Hematopoietic multipotent progenitor cell treated with erythropoietin and hydrocortisone succinate and interleukin-3 and kit ligand, for 17 days (in vitro differentiated cells): ENCODE results near the gene MAML2.

Experiments
- DNase-seq: peaks from one replicate; pipeline ENCODE4 v3.0.0-alpha.2; 2015; ENCODE audit warnings: low spot score

Gene MAML2

GRCh38 chr11:96155627-96156378 lies 187.2 kb downstream of the MAML2 start:
- no peak for DNase-seq

DNA sequence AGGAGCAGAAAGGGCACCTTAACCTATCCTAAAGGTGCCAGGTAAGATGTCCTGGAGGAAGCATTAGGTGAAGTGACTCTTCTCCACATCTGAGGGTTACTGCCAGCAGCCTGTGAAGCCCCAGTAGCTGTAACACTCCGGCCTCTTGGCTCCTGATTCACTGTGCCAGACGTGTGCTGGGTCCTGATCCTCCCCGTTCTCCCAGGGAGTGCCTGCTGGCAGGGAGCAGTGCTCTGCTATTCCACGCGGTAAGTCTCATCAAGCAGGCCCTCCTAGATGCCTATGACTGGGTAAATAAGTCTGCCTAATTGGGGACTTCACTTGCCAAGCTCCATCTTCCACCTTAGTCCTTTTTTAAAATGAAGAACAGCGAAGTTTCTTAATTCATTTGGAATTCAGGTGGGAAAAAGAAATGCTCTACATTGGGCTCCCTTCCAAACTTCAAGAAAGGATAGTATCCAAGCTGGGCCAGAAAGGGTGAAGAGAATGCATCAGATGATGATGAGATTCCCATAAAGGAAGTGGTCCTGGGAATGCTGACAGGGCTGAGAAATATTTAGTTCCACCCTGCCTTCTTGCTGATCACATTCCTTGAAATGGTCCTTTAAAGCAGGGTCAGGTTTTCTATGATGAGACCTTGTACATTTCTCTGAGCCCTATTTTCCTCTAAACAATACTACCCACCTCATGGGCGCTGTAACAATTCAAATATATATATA lies 188.0 kb downstream of the MAML2 start:
- DNase-seq = no peak

- DNase-seq = no peak
Observed at GRCh38 chr11:96152623-96153022, 190.4 kb downstream of the MAML2 start.

GRCh38 chr11:96151501-96151900 lies 191.5 kb downstream of the MAML2 start:
- DNase-seq = no peak

DNA sequence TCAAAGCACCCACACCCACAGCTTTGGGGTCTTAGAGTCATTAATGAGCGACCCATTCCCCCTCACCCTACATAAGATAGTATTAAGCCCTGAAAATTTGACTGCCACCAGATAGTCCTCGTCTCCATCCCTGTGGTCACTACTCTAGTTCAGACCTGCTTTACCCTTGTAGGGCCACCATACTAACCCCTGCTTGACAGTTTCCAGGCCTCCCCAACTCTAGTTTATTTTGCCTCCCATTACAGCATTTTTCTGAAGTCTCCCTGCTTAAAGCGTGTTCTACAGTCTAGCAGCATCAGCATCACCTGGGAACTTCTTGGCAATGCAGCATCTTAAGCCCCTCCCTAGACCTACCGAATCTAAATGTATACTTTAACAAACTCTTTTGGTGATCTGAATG lies 192.4 kb downstream of the MAML2 start:
- DNase-seq = no peak

- no peak for DNase-seq
Observed at GRCh38 chr11:96149743-96150555, 193.0 kb downstream of the MAML2 start.

DNA sequence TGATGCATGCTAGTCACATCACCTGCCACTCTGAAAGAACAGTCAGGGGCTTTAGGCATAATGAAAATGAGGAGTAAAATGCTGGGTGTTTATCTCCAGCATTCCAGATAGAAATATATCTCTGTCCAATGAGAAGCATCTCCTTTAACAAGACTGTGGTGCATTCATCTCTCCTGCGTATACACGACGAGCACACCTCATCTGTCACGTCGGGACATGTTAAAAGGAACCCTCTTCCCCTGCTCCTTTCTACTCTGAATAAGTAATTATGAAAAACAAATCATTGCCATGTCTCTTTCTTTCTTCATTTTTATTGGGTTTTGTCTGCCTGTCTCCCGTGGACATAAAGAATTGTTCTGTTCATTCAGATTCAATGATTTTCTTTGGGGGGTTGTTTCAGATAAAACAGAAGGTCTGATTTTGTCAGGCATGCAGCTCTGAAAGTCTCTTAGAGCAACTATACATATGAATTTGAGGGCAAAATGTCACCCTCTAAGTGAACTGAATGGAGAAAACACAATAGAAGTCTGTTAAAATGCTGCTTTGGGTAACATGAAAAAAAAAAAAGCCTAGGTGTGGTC lies 195.0 kb downstream of the MAML2 start:
- DNase-seq = no peak

GRCh38 chr11:96147186-96147585 lies 195.8 kb downstream of the MAML2 start:
- DNase-seq = no peak

GRCh38 chr11:96146765-96147164 lies 196.2 kb downstream of the MAML2 start:
- no peak for DNase-seq

GRCh38 chr11:96145163-96145585 lies 197.8 kb downstream of the MAML2 start:
- DNase-seq = no peak

DNA sequence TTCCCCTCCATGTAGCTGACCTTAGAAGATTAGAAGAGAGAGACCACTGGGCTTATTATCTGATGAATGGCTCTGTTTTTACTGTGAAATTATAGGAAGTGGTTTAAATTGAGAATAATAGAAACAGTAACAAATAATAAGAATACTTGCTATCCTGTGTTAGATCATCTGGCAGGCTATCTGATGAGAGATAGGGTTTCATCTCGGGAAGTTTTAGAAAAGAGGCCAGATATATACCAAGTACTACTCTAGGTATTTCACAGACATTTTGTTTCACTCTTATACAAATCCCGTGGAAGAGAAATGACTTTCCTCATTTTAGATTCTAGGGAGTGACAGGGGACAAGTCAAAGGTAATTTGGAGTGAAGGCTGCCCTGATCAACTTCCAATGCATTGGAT lies 198.4 kb downstream of the MAML2 start:
- DNase-seq = no peak

DNA sequence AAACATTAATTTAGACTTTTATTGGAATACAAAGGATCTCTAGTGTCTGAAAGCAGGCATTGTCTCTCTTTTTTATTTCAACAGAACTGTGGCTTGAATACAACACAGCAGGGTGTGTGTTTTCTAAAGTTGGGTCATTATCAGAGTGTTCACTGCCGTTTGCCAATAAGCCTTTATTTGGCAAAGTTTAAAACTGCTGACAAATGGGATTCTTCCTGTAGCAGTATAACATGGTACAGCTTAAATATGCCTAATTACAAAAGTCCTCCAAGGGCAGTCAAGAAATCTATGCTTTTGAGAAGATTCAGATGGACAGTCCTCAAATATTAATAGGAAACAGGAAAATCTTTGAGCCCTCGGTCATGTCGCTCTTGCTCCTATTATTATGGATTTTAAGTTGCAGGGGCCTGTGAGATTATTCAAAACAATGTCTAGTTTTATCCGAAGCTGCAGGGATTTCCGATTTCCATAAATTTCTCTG lies 199.9 kb downstream of the MAML2 start:
- DNase-seq = no peak

- DNase-seq = no peak
Observed at GRCh38 chr11:96141626-96142025, 201.4 kb downstream of the MAML2 start.

GRCh38 chr11:96139691-96140090 lies 203.3 kb downstream of the MAML2 start:
- DNase-seq = no peak

GRCh38 chr11:96137373-96137772 lies 205.6 kb downstream of the MAML2 start:
- no peak for DNase-seq

- DNase-seq = no peak
Observed at GRCh38 chr11:96136613-96137298, 206.2 kb downstream of the MAML2 start.

- no peak for DNase-seq
Observed at GRCh38 chr11:96134602-96135001, 208.4 kb downstream of the MAML2 start.

DNA sequence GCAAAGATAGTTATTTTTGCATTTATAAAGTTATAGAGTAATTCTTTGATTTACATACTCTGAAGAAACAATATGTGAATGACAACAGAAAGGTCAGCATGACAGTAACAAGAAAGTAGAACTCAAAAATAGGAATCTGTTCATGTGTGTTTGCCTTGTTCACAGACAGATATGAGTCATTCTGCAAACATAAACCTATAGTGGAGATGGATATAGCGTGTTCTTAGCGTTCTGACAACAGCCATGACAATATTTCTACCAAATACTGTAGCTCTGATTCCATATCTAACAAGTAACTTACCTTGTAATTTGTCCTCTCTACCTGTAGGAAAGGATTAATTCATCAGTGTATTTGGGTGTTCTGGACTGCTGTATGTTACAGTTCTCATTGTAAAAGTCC lies 210.6 kb downstream of the MAML2 start:
- no peak for DNase-seq

DNA sequence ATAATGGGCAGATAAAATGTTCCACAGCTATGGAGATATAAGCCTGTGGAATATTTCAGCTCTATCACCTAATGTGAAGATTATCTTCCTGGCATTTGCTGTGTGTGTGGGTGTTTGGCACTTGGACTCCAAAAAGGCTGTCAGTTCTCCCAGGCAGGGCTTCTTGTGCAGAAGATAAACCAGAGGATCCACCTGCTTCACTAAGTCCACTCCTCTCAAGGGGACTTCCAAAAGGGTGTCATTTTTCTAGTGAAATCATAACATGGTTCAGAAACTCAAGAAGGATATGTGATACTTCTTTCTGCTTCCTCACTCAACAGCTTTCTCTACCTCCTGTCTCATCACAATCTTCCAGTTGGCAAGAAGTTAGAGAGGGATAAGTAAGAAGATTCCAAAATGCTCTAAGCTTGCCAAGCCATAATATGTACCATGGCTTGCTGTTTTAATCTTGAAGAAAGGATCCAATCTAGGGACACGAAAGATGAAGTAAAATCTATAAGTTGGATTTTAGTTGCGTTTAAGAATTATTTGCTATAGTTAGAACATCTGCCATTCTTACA lies 212.9 kb downstream of the MAML2 start:
- no peak for DNase-seq

- DNase-seq = no peak
Observed at GRCh38 chr11:96127596-96127959, 215.4 kb downstream of the MAML2 start.

- no peak for DNase-seq
Observed at GRCh38 chr11:96126917-96127595, 215.9 kb downstream of the MAML2 start.
